ENCODE data around the gene NRTN. TPM values are rescaled to one million over a fixed set of nuclear protein-coding genes. Genes with fewer than 3 reads are reported as not detected.

Gene NRTN
- total RNA-seq, 1 experiment from 2014 or later, result 2.6 TPM

- intact Hi-C loops (cut with micrococcal nuclease; ENCODE audit: unreplicated experiment), result no loop called here
- Histone ChIP-seq H3K4me3 (ENCODE audit: low read depth, low read length) (no peak overlapping the region), H3K9me3 (no peaks in the 10 kb centered on the region), H3K36me3 (ENCODE audit: control insufficient read depth, insufficient read depth, low read length) (peaks cover 1% of the 10 kb centered on the region; the same call in 1 of the 2 replicates), H3K4me1 (no peaks in the 10 kb centered on the region), H3K27me3 (replicated peaks; ENCODE audit: control insufficient read depth, insufficient read depth, low read length) (no peaks in the 10 kb centered on the region)
- TF ChIP-seq, protein P1, sequence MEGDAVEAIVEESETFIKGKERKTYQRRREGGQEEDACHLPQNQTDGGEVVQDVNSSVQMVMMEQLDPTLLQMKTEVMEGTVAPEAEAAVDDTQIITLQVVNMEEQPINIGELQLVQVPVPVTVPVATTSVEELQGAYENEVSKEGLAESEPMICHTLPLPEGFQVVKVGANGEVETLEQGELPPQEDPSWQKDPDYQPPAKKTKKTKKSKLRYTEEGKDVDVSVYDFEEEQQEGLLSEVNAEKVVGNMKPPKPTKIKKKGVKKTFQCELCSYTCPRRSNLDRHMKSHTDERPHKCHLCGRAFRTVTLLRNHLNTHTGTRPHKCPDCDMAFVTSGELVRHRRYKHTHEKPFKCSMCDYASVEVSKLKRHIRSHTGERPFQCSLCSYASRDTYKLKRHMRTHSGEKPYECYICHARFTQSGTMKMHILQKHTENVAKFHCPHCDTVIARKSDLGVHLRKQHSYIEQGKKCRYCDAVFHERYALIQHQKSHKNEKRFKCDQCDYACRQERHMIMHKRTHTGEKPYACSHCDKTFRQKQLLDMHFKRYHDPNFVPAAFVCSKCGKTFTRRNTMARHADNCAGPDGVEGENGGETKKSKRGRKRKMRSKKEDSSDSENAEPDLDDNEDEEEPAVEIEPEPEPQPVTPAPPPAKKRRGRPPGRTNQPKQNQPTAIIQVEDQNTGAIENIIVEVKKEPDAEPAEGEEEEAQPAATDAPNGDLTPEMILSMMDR (IDR thresholded peaks at IDR 0.05; ENCODE audit: insufficient read depth in 1 of 2, low read depth in 1 of 2, low read length in 1 of 2, severe bottlenecking in 1 of 2, unreplicated experiment in 1 of 2), result no peak
- ChIA-PET POLR2A (no interaction called here), CTCF (no interaction called here)
- DNase-seq, result no peak
- Mint-ChIP-seq H3K36me3 (ENCODE audit: insufficient read depth, unreplicated experiment) (peaks cover 34% of the 10 kb centered on the region), H3K27me3 (ENCODE audit: insufficient read depth, unreplicated experiment) (no peaks in the 10 kb centered on the region), H3K27ac (ENCODE audit: unreplicated experiment) (no peak overlapping the region), H3K9me3 (ENCODE audit: unreplicated experiment) (no peaks in the 10 kb centered on the region), H3K4me3 (ENCODE audit: unreplicated experiment) (no peak overlapping the region), H3K4me1 (ENCODE audit: low read depth, unreplicated experiment) (no peaks in the 10 kb centered on the region)
- BruUV-seq (replicated peaks), result no TSS peak
These were observed 21.6 kb upstream of the NRTN start for GRCh38 chr19:5782945-5783919.

- H3K4me3 Mint-ChIP-seq (ENCODE audit: unreplicated experiment), result no peak within 1 kb of the TSS
- POLR2A ChIA-PET, result no interaction called here
- CTCF ChIA-PET, result no interaction called here
These were observed 20.2 kb upstream of the NRTN start, which contains the start of gene PRR22 for GRCh38 chr19:5784581-5785147. Gene PRR22 (minus strand): TSS chr19:5784746. CDS start chr19:5784660, 86 bp downstream.

GRCh38 chr19:5785423-5785822 is 19.4 kb upstream of the NRTN start:
- Mint-ChIP-seq H3K4me3 (ENCODE audit: unreplicated experiment) (no peak overlapping the region), H3K27me3 (ENCODE audit: insufficient read depth, unreplicated experiment) (no peaks in the 10 kb centered on the region), H3K4me1 (ENCODE audit: low read depth, unreplicated experiment) (no peaks in the 10 kb centered on the region), H3K36me3 (ENCODE audit: insufficient read depth, unreplicated experiment) (peaks cover 56% of the 10 kb centered on the region), H3K9me3 (ENCODE audit: unreplicated experiment) (no peaks in the 10 kb centered on the region), H3K27ac (ENCODE audit: unreplicated experiment) (no peak overlapping the region)
- Histone ChIP-seq H3K9me3 (no peaks in the 10 kb centered on the region), H3K4me1 (no peaks in the 10 kb centered on the region), H3K4me3 (ENCODE audit: low read depth, low read length) (no peak overlapping the region), H3K36me3 (ENCODE audit: control insufficient read depth, insufficient read depth, low read length) (peaks cover 4% of the 10 kb centered on the region; the same call in 1 of the 2 replicates), H3K27me3 (replicated peaks; ENCODE audit: control insufficient read depth, insufficient read depth, low read length) (no peaks in the 10 kb centered on the region)
- intact Hi-C loops (cut with micrococcal nuclease; ENCODE audit: unreplicated experiment), result no loop called here
- ChIA-PET CTCF (no interaction called here), POLR2A (no interaction called here)
- no TSS peak for BruUV-seq (replicated peaks)
- DNase-seq, result no peak
- TF ChIP-seq, protein P1 (IDR thresholded peaks at IDR 0.05; ENCODE audit: insufficient read depth in 1 of 2, low read depth in 1 of 2, low read length in 1 of 2, severe bottlenecking in 1 of 2, unreplicated experiment in 1 of 2), result no peak

More at GRCh38 chr19:5784581-5785147, 20.2 kb upstream of the NRTN start, which contains the start of gene PRR22:
- Histone ChIP-seq H3K27me3 (replicated peaks; ENCODE audit: control insufficient read depth, insufficient read depth, low read length) (no peaks in the 10 kb centered on the region), H3K4me3 (ENCODE audit: low read depth, low read length) (no peak within 1 kb of the TSS), H3K4me1 (no peaks in the 10 kb centered on the region), H3K9me3 (no peaks in the 10 kb centered on the region), H3K36me3 (ENCODE audit: control insufficient read depth, insufficient read depth, low read length) (peaks cover 1% of the 10 kb centered on the region; the same call in 1 of the 2 replicates)
- Mint-ChIP-seq H3K27me3 (ENCODE audit: insufficient read depth, unreplicated experiment) (no peaks in the 10 kb centered on the region), H3K4me1 (ENCODE audit: low read depth, unreplicated experiment) (no peaks in the 10 kb centered on the region), H3K27ac (ENCODE audit: unreplicated experiment) (no peak within 1 kb of the TSS), H3K36me3 (ENCODE audit: insufficient read depth, unreplicated experiment) (peaks cover 48% of the 10 kb centered on the region), H3K9me3 (ENCODE audit: unreplicated experiment) (no peaks in the 10 kb centered on the region)
- DNase-seq, result no peak
- intact Hi-C loops (cut with micrococcal nuclease; ENCODE audit: unreplicated experiment), result no loop called here
- TF ChIP-seq, protein P1 (IDR thresholded peaks at IDR 0.05; ENCODE audit: insufficient read depth in 1 of 2, low read depth in 1 of 2, low read length in 1 of 2, severe bottlenecking in 1 of 2, unreplicated experiment in 1 of 2), result no peak
- no TSS peak for BruUV-seq (replicated peaks)

Measured in Caco-2 (cell line).